GM12891 (cell line): ENCODE data around the gene ICA1.

ENCODE experiments used
- POLR2A ChIP-seq: IDR thresholded peaks from 2 replicates; pipeline ENCODE4 v1.6.1; 2011; ENCODE audit warnings: low read depth, low read length, control low read depth
- POLR2AphosphoS5 ChIP-seq: IDR thresholded peaks from 2 replicates; pipeline ENCODE4 v1.6.1; 2011; ENCODE audit warnings: low read depth, low read length, control low read depth
- POU2F2 ChIP-seq: IDR thresholded peaks from 2 replicates; pipeline ENCODE4 v1.6.1; 2011; ENCODE audit warnings: low read depth, mild to moderate bottlenecking, control low read depth, low read length, moderate library complexity
- TAF1 ChIP-seq: IDR thresholded peaks from 2 replicates; pipeline ENCODE4 v1.6.1; 2011; ENCODE audit warnings: low read depth, low read length, control low read depth

DNA sequence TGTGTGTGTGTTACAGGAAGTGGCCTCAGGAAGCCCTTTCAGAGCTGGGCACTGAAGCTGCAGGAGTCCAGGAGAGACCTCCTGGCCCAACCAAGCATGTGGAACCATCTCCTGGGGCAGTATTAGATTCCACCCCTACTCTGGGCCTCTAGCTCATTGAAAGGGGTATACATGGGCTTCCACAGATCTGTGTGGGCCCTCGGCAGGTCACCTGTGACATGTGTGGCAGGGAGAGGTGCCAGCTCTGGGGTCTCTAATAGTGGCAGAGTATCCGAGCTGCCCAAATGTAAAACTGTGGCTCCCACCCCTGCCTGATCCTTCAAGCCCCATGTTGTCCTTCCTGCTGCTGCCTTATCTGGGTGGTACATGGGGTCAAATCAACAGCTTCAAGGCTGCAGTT lies 149.3 kb downstream of the ICA1 start:
- TF ChIP-seq POLR2A (no peak), POLR2AphosphoS5 (no peak), TAF1 (no peak), POU2F2 (no peak)
